GM21360 (cell line): ENCODE data around the gene TXNRD3.
"Not testable (repeated sequence)": the region's sequence is repeated elsewhere in the genome, so short reads cannot be mapped to it uniquely, and the experiment has no call there.

ENCODE experiments used
- ATAC-seq: cut with Tn5 transposase; IDR thresholded peaks from one replicate; pipeline ENCODE4 v1.9.1; 2021; ENCODE audit warnings: mild to moderate bottlenecking, moderate library complexity; ENCODE audit not compliant: unreplicated experiment

Gene TXNRD3

GRCh38 chr3:126606001-126606400 is 48.9 kb downstream of the TXNRD3 start:
- ATAC-seq: no peak

GRCh38 chr3:126604691-126605090 is 50.2 kb downstream of the TXNRD3 start:
- no peak for ATAC-seq

GRCh38 chr3:126599101-126599500 is 55.8 kb downstream of the TXNRD3 start:
- ATAC-seq: no peak

- ATAC-seq: not testable (repeated sequence)
Measured at GRCh38 chr3:126595479-126595878, 59.4 kb downstream of the TXNRD3 start.

GRCh38 chr3:126591515-126591914 is 63.4 kb downstream of the TXNRD3 start:
- not testable (repeated sequence) for ATAC-seq

GRCh38 chr3:126582311-126582710 is 72.6 kb downstream of the TXNRD3 start:
- ATAC-seq: no peak

GRCh38 chr3:126581569-126581968 is 73.4 kb downstream of the TXNRD3 start:
- no peak for ATAC-seq

GRCh38 chr3:126580746-126581145 is 74.2 kb downstream of the TXNRD3 start:
- ATAC-seq: no peak

GRCh38 chr3:126578702-126579101 is 76.2 kb downstream of the TXNRD3 start:
- ATAC-seq: no peak

- ATAC-seq: no peak
Measured at GRCh38 chr3:126577261-126577660, 77.7 kb downstream of the TXNRD3 start.

GRCh38 chr3:126573492-126574117 is 81.3 kb downstream of the TXNRD3 start:
- ATAC-seq: no peak

- ATAC-seq: no peak
Measured at GRCh38 chr3:126571078-126571477, 83.8 kb downstream of the TXNRD3 start.

- ATAC-seq: no peak
Measured at GRCh38 chr3:126570103-126570541, 84.8 kb downstream of the TXNRD3 start.

GRCh38 chr3:126569390-126569975 is 85.4 kb downstream of the TXNRD3 start:
- no peak for ATAC-seq

- no peak for ATAC-seq
Measured at GRCh38 chr3:126568776-126569342, 86.1 kb downstream of the TXNRD3 start.

GRCh38 chr3:126567696-126568438 is 87.1 kb downstream of the TXNRD3 start:
- no peak for ATAC-seq

GRCh38 chr3:126562737-126563276 is 92.1 kb downstream of the TXNRD3 start:
- ATAC-seq: no peak

GRCh38 chr3:126558336-126559071 is 96.4 kb downstream of the TXNRD3 start, which contains the start of gene C3orf22:
Gene C3orf22, minus strand, starts transcription at chr3:126558932. Its CDS starts 5,542 bp downstream, at chr3:126553390.
- no peak for ATAC-seq

GRCh38 chr3:126557761-126558160 is 97.2 kb downstream of the TXNRD3 start:
- no peak for ATAC-seq

GRCh38 chr3:126557415-126557745 is 97.5 kb downstream of the TXNRD3 start:
- no peak for ATAC-seq
